NOMO-1 treated with dmso at 0.1 percent for 144 hours (cell line): ENCODE results near the gene MACROD2.
A peak's percentile ranks its signal among the peaks of the same experiment; 100 is the strongest.

Experiments
- DNase-seq: peaks from one replicate; lab custom pipeline; 2025; ENCODE audit not compliant: unreplicated experiment; lab: John Stamatoyannopoulos, UW

Gene MACROD2

GRCh38 chr20:15739035-15739434 is 1743.7 kb downstream of the MACROD2 start:
- DNase-seq = no peak

DNA sequence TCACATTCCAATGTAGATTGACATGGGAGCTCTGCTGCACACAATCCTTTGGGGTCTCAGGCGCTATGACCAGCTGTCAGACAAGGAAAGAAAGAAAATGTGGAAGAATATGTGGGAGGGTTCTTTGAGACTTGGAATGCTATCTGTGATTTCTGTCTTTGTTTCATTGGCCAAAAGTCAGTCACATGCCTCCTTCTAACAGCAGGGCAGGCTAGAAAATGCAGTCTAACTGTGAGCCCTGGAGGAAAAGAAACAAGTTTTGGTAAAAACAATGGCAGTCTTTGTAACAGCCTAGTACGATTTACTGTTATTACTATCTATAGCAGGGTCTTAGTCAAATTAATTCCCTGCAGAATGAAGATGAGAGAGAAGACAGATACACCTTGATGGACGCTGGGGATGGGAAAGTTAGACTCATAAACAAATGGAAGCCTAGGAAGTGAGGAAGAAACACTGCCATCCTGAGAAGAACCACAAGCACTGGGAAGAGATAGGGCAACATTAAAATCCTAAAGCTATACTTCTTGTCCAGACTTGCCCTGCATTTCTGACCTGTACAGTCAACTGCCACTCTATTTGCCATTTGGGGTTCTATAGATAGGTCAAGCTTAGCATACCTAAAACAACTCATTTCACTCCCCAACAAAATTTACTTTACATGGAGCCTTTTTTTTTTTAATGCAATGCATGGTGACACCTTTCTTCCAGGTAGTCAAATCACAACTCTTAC is 1744.9 kb downstream of the MACROD2 start:
- DNase-seq = no peak

- DNase-seq = no peak
Measured at GRCh38 chr20:15742087-15742486, 1746.8 kb downstream of the MACROD2 start.

GRCh38 chr20:15742627-15743026 is 1747.3 kb downstream of the MACROD2 start:
- no peak for DNase-seq

DNA sequence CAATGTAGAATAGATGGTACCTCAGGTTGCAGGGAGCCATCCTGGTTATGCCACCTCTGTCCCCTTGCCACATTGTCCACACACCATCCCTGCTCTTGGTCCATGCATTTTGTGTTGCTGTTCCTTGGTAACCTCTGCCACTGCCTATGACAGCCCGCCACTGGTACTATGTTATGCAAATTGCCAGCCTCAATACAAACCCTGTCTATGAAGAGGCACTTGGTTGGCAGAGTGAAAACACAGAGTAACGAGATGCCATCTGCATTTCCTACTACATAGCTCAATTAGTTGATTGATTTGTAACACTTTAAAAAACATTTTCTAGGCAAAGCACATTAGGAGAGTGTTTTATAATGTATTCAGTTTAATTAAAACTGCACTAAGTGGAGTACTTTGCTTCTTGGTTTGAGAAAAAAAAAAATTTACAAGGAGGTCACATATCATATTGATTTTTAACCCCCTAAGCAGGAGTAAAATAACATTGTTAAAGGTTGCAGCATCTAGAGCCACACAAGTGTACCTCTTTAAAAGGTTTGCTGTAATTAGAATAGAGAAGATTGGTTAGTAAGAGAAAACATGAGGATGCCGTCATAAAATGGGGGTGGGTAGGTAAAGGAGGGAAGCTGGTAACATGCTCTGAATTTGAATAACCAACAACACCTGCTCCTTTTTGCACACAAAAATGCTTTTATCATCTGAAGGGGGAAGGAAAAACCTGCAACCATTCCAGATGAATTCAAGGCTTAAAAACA is 1760.9 kb downstream of the MACROD2 start:
- no peak for DNase-seq

DNA sequence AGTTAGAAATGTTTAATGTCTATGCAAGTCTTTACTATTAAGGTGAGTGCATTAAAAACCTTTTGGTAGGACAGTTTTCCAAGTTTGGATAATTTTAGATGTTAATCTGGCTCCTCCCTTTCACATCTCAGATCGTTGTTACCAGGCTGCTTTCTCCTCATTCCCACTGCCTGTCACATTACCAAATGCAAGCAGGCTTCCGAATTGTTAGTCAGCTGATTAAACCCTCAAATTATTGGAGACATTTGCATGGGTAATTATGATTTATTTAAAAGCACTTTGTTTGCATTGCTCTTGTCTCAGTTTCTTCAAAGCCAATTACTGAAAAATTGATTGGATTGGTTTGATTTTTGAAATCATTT is 1761.4 kb downstream of the MACROD2 start:
- no peak for DNase-seq

- peak; percentile 18 for DNase-seq
Measured at GRCh38 chr20:15759594-15759993, 1764.3 kb downstream of the MACROD2 start.

- no peak for DNase-seq
Measured at GRCh38 chr20:15760001-15760621, 1764.8 kb downstream of the MACROD2 start.

DNA sequence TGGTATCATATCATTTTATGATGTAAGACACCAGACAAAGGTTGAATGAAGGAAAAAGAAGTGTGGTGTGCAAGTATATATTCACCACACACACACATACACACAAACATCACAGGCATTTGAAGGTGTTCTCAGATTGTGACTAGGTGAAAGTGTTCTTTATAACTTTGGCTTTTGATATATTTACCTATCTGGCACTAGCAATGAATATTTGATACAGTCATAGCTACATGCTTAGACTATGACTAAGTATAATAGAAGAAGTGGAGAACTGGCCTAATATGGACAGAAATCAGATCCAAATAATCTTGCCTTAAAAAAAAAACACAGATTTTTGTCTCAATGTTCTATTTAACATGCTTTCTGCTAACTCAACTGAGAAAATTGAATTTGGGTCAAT is 1768.0 kb downstream of the MACROD2 start:
- DNase-seq = no peak

DNA sequence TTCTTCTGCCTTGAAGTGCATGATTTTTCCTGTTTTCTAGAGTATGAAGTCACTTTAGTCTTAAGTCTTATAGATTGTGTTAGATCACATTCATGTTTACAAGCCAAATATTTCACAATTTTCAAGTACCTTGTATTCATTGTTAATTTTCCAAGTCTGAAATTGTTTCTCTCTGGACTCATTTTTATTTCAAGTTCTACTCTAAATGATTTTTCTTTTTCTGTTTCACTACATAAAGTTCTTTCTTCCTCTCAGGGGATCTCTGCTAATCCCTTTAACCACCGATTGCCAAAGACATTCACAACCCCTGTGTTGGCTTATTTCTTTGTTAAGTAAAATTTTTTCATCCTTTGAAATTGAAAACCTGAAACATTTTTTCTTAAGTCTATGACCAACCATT is 1772.3 kb downstream of the MACROD2 start:
- DNase-seq = no peak

GRCh38 chr20:15767999-15768741 is 1772.9 kb downstream of the MACROD2 start:
- no peak for DNase-seq

DNA sequence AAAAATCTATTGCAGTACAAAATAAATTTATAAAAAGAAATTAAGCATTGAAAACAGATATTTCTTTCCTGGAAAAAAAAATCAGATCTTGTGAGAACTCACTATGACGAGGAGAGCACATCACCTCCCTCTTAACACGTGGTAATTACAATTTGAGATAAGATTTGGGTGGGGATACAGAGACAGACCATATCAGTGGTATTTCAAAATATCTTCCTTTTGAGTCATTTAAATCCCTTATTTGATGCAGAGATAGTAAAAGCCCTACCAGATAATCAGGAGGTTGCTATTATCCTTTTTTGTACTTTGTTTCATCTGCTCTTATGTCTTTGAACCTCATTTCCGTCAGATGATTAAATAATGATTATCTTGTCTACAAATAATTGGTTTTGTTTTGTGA is 1777.5 kb downstream of the MACROD2 start:
- DNase-seq = no peak

GRCh38 chr20:15774926-15775325 is 1779.6 kb downstream of the MACROD2 start:
- no peak for DNase-seq

DNA sequence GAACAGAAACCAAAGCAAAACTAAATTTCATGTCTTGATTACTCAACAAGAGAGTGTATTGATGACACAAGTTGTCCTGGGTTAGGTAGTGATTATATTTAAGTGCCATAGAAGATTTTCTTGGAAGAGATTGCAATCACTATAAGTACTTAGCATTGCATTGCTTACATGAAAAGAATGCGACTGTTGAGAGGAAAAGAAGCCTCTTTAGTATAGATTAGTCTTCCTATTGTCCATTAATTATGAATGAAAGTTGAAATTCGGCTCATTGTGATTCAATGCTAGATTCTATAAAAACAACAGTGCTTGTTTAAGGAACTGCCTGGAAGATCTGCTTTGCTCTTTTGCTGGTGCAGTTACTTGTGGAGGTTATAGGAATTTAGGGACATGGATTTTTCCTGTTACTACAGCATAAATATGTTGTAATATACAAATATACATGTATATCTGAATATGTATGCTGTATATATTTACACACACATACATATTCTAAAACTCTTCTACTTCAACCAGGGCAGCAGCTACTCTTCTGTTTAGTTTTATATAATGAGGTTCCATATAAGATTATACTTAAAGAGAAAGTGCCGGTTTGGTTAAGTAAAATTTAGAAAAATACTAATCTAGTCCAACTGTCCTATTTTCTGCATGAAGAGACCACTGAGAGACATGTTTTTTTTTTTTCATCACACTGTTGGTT is 1781.6 kb downstream of the MACROD2 start:
- DNase-seq = no peak

GRCh38 chr20:15784020-15784419 is 1788.7 kb downstream of the MACROD2 start:
- DNase-seq = no peak

DNA sequence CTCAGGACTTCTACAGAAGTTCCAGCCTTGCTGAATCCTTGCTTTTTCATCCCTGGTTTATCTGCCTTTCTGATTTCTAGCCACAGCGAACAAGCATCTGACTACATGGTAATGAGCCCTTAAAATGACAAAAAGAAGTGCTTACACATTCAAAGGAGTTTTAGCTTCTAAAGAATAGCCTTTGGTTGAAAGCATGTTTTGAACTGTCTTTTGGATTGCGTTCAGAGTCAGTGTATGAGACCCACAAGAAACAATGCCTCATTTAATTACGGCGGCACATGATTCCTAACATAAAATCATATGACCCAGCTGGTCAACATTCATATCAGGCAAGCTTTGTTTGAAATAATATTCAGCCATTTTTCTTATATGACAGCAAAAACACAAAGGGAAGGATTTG is 1793.8 kb downstream of the MACROD2 start:
- DNase-seq = no peak

DNA sequence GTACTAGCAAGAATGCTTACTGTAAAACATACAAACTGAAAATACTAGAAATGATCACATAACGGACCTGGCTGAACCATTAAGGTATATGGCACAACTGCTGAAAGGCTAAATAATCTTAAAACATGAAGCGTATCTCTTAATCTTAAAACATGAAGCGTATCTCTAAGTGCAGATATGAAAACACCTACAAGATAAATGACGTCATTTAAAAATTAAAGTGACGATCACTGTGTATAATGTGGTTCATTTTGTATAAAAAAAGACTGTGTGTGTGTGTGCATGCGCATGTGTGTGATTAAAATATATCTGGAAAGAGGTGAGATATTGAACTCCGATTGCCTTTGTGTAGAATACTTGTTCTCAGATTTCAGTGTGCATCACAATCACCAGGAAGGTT is 1797.5 kb downstream of the MACROD2 start:
- DNase-seq = no peak

GRCh38 chr20:15794409-15794808 is 1799.1 kb downstream of the MACROD2 start:
- no peak for DNase-seq

DNA sequence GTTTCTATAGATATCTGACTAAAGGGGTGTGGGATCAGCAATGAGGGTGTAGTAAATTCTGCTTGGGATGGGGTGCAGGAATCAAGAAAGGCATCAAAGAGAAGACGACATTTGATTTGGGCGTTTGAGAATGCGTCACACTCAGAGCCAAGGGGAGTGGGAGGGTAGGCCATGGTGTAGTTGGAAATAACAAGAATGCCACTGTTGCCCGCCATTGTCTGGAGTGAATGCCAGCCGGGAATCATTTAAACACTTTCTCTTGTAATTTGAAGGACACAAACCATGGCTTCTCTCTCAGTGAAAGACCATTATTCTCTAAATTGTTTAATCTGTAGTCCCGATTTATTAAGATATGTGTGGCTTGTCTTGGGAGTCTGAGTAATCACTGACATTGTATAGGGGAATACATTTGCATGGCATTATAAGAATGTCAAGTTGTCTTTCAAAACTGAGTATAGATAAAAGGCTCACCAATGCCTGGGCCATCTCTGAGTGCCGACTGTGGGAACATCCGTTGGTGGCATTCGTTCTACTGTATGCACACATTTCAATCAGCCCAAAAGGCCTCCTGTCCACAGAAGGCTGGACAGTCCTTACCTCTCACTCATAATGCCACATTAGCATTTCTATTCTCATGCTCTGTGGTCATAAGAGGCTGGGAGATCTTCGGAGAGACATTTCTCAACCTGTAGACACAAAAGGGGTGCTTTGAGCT is 1800.1 kb downstream of the MACROD2 start:
- no peak for DNase-seq

GRCh38 chr20:15799871-15800270 is 1804.6 kb downstream of the MACROD2 start:
- DNase-seq = no peak
